ENCODE measurements around the gene TENM3.

- TF ChIP-seq CTCF (IDR thresholded peaks at IDR 0.05; ENCODE audit: low read length) (no peak), EZH2phosphoT487 (IDR thresholded peaks at IDR 0.05; ENCODE audit: low read length) (no peak)
These were observed 385.9 kb downstream of the TENM3 start for GRCh38 chr4:182629096-182629495.

Data from MM.1S (cell line).